HepG2 (cell line): ENCODE data around the gene RHOC. TPM values are rescaled to one million over a fixed set of nuclear protein-coding genes. Genes with fewer than 3 reads are reported as not detected.

Experiments
- ATAC-seq: fragments of 200-7000 bp; cut with Tn5 transposase; 3 replicates; pipeline ENCODE4 v1.9.1; 2020; ENCODE audit warnings: mild to moderate bottlenecking, moderate library complexity
- BruUV-seq: library from RNA; stranded (reverse); fragments of 400-500 nt; replicated peaks from 2 replicates; lab custom pipeline; 2021; lab: Mats Ljungman, UMichigan
- CTCF ChIA-PET: fragments of 300-600 bp; formaldehyde crosslinking; extraction: SDS; loops from one replicate; lab custom pipeline; 2021; ENCODE audit warnings: low total read pairs, inconsistent platforms, low intra/inter-chr PET ratio; lab: Yijun Ruan, JAX
- POLR2A ChIA-PET: fragments of 350-600 bp; sonication (Branson Sonifier 250); formaldehyde crosslinking; loops from one replicate; lab custom pipeline; 2020; ENCODE audit warnings: antibody characterized with exemption, inconsistent platforms; lab: Yijun Ruan, JAX
- DNase-seq: peaks from one replicate; pipeline ENCODE4 v3.0.0-alpha.2; 2015; ENCODE audit warnings: low spot score
- FAIRE-seq: peaks from 3 replicates; lab custom pipeline; 2011; peaks lifted over from hg19 to GRCh38; lab: Jason Lieb, UNC
- H2AFZ ChIP-seq: one replicate; pipeline ENCODE4 v1.6.1; 2011; ENCODE audit warnings: low read length, inconsistent platforms
- H3K27ac ChIP-seq: fragments of 300-600 bp; 3 replicates; pipeline ENCODE4 v1.8.0; 2011; ENCODE audit warnings: mixed run types, mild to moderate bottlenecking, mixed read lengths, low read length, inconsistent platforms; ENCODE audit not compliant: insufficient read depth; ENCODE audit errors: extremely low read length
- H3K27me3 ChIP-seq, 2 experiments: fragments of 200-600 bp in 1 of 2; 2 replicates in 1 of 2; 3 replicates in 1 of 2; pipeline versions ENCODE4 v1.6.0 to v1.8.0; 2011; ENCODE audit warnings: low read length in 2 of 2, mild to moderate bottlenecking in 2 of 2, moderate library complexity in 2 of 2, inconsistent platforms in 1 of 2; ENCODE audit not compliant: insufficient read depth in 2 of 2, control insufficient read depth in 1 of 2
- H3K36me3 ChIP-seq, 2 experiments: fragments of 200-600 bp in 1 of 2; replicated peaks in 1 of 2; 2 replicates in 1 of 2; 3 replicates in 1 of 2; pipeline versions ENCODE4 v1.5.1 to v1.8.0; 2011; ENCODE audit warnings: low read length in 2 of 2, inconsistent platforms in 1 of 2; ENCODE audit not compliant: insufficient read depth in 2 of 2, control insufficient read depth in 1 of 2
- H3K4me1 ChIP-seq: 2 replicates; pipeline ENCODE4 v1.5.1; 2012; ENCODE audit warnings: low read length, inconsistent platforms; ENCODE audit not compliant: insufficient read depth
- H3K4me2 ChIP-seq: 2 replicates; pipeline ENCODE4 v1.6.0; 2011; ENCODE audit warnings: low read depth, low read length, inconsistent platforms
- H3K4me3 ChIP-seq, 3 experiments: fragments of 200-600 bp in 1 of 3; sonication (generic), shearing (Covaris generic) in 1 of 3; replicated peaks in 1 of 3; 2 replicates each; pipeline ENCODE4 v1.5.1; 2011 to 2016; ENCODE audit warnings: low read length in 3 of 3, inconsistent platforms in 2 of 3, low read depth in 2 of 3, mild to moderate bottlenecking in 2 of 3, control low read depth in 1 of 3, mixed read lengths in 1 of 3; ENCODE audit not compliant: insufficient read depth in 1 of 3
- H3K79me2 ChIP-seq: one replicate; pipeline ENCODE4 v1.6.1; 2011; ENCODE audit warnings: low read length, inconsistent platforms; ENCODE audit not compliant: insufficient read depth
- H3K9ac ChIP-seq: 2 replicates; pipeline ENCODE4 v1.6.0; 2011; ENCODE audit warnings: mild to moderate bottlenecking, low read depth, low read length, inconsistent platforms; ENCODE audit not compliant: insufficient read depth
- H3K9me3 ChIP-seq: 2 replicates; pipeline ENCODE4 v1.5.1; 2012; ENCODE audit warnings: mild to moderate bottlenecking, low read length
- H4K20me1 ChIP-seq: 2 replicates; pipeline ENCODE4 v1.6.0; 2011; ENCODE audit warnings: inconsistent platforms, mild to moderate bottlenecking, low read length, moderate library complexity; ENCODE audit not compliant: insufficient read depth
- BRD4 ChIP-seq: sonication (generic); formaldehyde crosslinking; IDR thresholded peaks from 2 replicates; pipeline ENCODE4 v1.4.0; 2020; ENCODE audit warnings: missing genetic modification reagents
- HBP1 ChIP-seq: IDR thresholded peaks from 2 replicates; pipeline ENCODE4 v1.6.1; 2016; ENCODE audit warnings: low read depth, control low read depth
- KLF13 ChIP-seq: sonication (generic); formaldehyde crosslinking; IDR thresholded peaks from 2 replicates; pipeline ENCODE4 v1.4.0; 2020; ENCODE audit warnings: mild to moderate bottlenecking, missing genetic modification reagents
- KLF6 ChIP-seq: IDR thresholded peaks from 2 replicates; pipeline ENCODE4 v1.8.0; 2016; ENCODE audit warnings: missing biosample characterization, missing genetic modification reagents
- RAD51 ChIP-seq: fragments of 450-650 bp; IDR thresholded peaks from 2 replicates; pipeline ENCODE4 v1.6.1; 2016; ENCODE audit warnings: borderline replicate concordance
- SATB2 ChIP-seq: sonication (generic); formaldehyde crosslinking; IDR thresholded peaks from 2 replicates; pipeline ENCODE4 v1.5.0; 2020; ENCODE audit warnings: missing genetic modification reagents
- ZFP36L1 ChIP-seq: sonication (generic); formaldehyde crosslinking; IDR thresholded peaks from 2 replicates; pipeline ENCODE4 v1.8.0; 2022; ENCODE audit warnings: mild to moderate bottlenecking, missing genetic modification reagents, moderate library complexity
- ZNF569 ChIP-seq: sonication (generic); formaldehyde crosslinking; IDR thresholded peaks from 2 replicates; pipeline ENCODE4 v1.5.0; 2020; ENCODE audit warnings: mild to moderate bottlenecking, missing genetic modification reagents, moderate library complexity, borderline replicate concordance
- ZNF761 ChIP-seq: sonication (generic); formaldehyde crosslinking; conservative IDR thresholded peaks from 2 replicates; pipeline ENCODE4 v1.4.0; 2020; ENCODE audit warnings: mild to moderate bottlenecking, missing genetic modification reagents
- WGBS: methylation state at CpG from one replicate; pipeline ENCODE4 v1.1.6; 2017; ENCODE audit warnings: low lambda C conversion rate; 5-methylcytosine and 5-hydroxymethylcytosine counted together
- in situ Hi-C: cut with HindIII; loops from 2 replicates; pipeline ENCODE4 v1.10.0; 2017; ENCODE audit warnings: low pct_unique_long_range_greater_than_20kb; ENCODE audit not compliant: extremely low pct_ligation_motif_present
- intact Hi-C: fragments of 100-400 bp; cut with micrococcal nuclease; formaldehyde crosslinking; loops from one replicate; pipeline ENCODE4 v1.10.0; 2022; ENCODE audit not compliant: unreplicated experiment
- polyA plus RNA-seq, 8 experiments: library from polyadenylated mRNA; depleted of rRNA in 3 of 8; stranded (reverse) in 7 of 8; unstranded in 1 of 8; fragments of >200 nt; fragmentation: Illumina TruSeq in 4 of 8; extraction: Trizol in 4 of 8; gene quantifications; 2 replicates each; pipeline versions ENCODE4 v1.2.1 to v1.2.3, GENCODE V29; 2011 to 2016; ENCODE audit warnings: low read depth in 4 of 8, missing spikeins in 1 of 8, mixed read lengths in 1 of 8; ENCODE audit not compliant: insufficient read depth in 1 of 8
- total RNA-seq, 5 experiments: library from RNA; depleted of rRNA; stranded (reverse); fragments of >200 nt; fragmentation: Illumina TruSeq; extraction: Trizol; gene quantifications; 2 replicates each; pipeline ENCODE4 v1.2.3, GENCODE V29; 2016; ENCODE audit warnings: low read depth in 1 of 5

The RHOC gene
- total and polyA plus RNA-seq, 2 of the 13 experiments (the other 11 are each of a cell fraction or from before 2014, with no cell fraction given) = 64.3 to 182 TPM

GRCh38 chr1:112676543-112676942 lies 30.4 kb downstream of the RHOC start:
- peaks cover 53% of the 10 kb centered on the region for H3K79me2 ChIP-seq

More at GRCh38 chr1:112676543-112676942, 30.4 kb downstream of the RHOC start:
- no peak for ATAC-seq
- in situ Hi-C loops (no loop called here), intact Hi-C loops (no loop called here)
- Histone ChIP-seq H3K4me3 (peak overlapping the region in 1 of 3 experiments; percentile 82; a peak in 1 of 6 replicates), H3K4me1 (peaks cover 49% of the 10 kb centered on the region), H3K36me3 (peaks cover 0 to 2% of the 10 kb centered on the region in 2 experiments; a peak in 2 of 5 replicates), H3K9me3 (no peaks in the 10 kb centered on the region), H3K27ac (no peak overlapping the region), H2AFZ (no peak overlapping the region), H4K20me1 (no peaks in the 10 kb centered on the region), H3K4me2 (peak overlapping the region; percentile 91), H3K9ac (no peak overlapping the region), H3K27me3 (no peaks in the 10 kb centered on the region; a peak in 1 of 5 replicates)
- no peak for FAIRE-seq
- DNase-seq = no peak
- over 99% methylated on average over 3 of the region's 3 CpGs for WGBS
- no peak for TF ChIP-seq ZFP36L1
- TF ChIP-seq RAD51 = no peak
- TF ChIP-seq HBP1 = no peak
- TF ChIP-seq KLF6 (CRISPR knock-in tag) = no peak
- no peak for TF ChIP-seq ZNF761
- no peak for TF ChIP-seq KLF13
- no peak for TF ChIP-seq BRD4
- TF ChIP-seq SATB2 (CRISPR knock-in tag) = no peak
- TF ChIP-seq ZNF569 (CRISPR knock-in tag) = no peak
- CTCF ChIA-PET = interaction anchor here (3.7 kb wide), 1 partner anchor 31 kb away, joined by 17 read pairs; the partner anchor contains the start of gene RHOC
- POLR2A ChIA-PET = interaction anchor here (5.5 kb wide), 1 partner anchor 24 kb away, joined by 251 read pairs; no protein-coding TSS in a partner anchor
- BruUV-seq = no TSS peak
